ENCODE data around the gene ATRIP. TPM values are rescaled to one million over a fixed set of nuclear protein-coding genes. Genes with fewer than 3 reads are reported as not detected.

The ATRIP gene
- polyA plus RNA-seq, 3 donors, result 1.8 to 4.7 (median 2.8) TPM

DNA sequence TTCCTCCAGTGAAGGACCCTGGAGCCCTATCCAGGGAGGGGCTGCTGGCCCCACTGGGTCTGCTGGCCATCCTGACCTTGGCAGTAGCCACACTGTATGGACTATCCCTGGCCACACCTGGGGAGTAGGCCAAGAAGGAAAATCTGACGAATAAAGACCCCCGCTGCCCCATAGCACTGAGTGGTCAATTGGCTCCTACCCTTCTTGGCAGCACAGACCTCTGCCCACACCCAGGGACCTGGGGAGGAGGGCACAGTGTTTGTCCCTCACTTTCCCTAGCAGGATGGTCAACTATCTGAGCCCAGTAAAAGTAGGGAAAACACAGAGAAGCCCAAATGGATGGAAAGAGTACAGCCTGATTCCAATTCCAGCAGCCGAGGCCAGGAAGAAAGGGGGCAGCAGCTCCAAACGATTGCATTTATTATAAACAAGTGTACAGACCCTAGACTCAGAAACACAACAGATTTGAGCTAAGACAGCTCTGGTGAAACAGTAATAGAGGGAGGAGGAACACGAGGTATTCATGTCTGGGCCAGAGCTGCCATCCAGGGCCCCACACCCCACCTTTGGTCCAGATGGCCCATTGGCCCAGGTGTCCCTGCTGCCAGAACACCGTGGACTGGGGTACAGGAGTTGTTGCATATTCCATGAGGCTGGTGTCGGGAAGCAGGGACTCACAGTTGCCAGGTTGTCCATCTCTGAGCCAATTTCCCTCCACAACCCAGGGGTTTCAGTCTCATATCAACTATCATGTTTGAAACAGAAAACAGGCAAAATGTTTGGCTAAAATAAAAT, 21.1 kb downstream of the ATRIP start:
- DNase-seq, result no peak
- Mint-ChIP-seq H3K27me3 (ENCODE audit: low read depth in 3 of 3) (peaks cover 0 to 2% (median 0%) of the 10 kb centered on the region in 3 donors), H3K27ac (peak overlapping the region; percentile 100), H3K4me3 (peak overlapping the region; percentile 86 to 94), H3K9me3 (no peaks in the 10 kb centered on the region), H3K36me3 (peaks cover 27 to 50% of the 10 kb centered on the region in 2 donors), H3K4me1 (peaks cover 53% of the 10 kb centered on the region)
- Histone ChIP-seq H3K79me2 (ENCODE audit: insufficient read depth, low read length) (peaks cover 68% of the 10 kb centered on the region), H3K4me3 (replicated peaks in 1 of 3; ENCODE audit: low read depth in 2 of 3, low read length in 3 of 3) (peak overlapping the region; percentile 55 to 91 (median 74)), H3K27me3 (ENCODE audit: control insufficient read depth in 2 of 2, insufficient read depth in 2 of 2, low read length in 2 of 2) (no peaks in the 10 kb centered on the region), H3K9ac (ENCODE audit: insufficient read depth, low read length, poor library complexity, severe bottlenecking) (peak overlapping the region; percentile 99), H3K4me1 (ENCODE audit: control insufficient read depth in 1 of 2, insufficient read depth in 2 of 2, low read length in 2 of 2) (peaks cover 66 to 70% of the 10 kb centered on the region in 2 donors), H2AFZ (ENCODE audit: insufficient read depth, low read depth, low read length, poor library complexity, severe bottlenecking) (no peak overlapping the region), H3K27ac (ENCODE audit: low read depth in 1 of 2, low read length in 2 of 2) (peak overlapping the region; percentile 97 to 100), H3K4me2 (replicated peaks; ENCODE audit: extremely low read depth, low read length, poor library complexity, severe bottlenecking) (peak overlapping the region; percentile 97), H3K9me3 (replicated peaks in 1 of 2; ENCODE audit: control insufficient read depth in 1 of 2, insufficient read depth in 1 of 2, low read length in 2 of 2) (no peaks in the 10 kb centered on the region), H4K20me1 (ENCODE audit: insufficient read depth, low read length) (peaks cover 11% of the 10 kb centered on the region), H3K36me3 (replicated peaks in 1 of 2; ENCODE audit: control insufficient read depth in 1 of 2, insufficient read depth in 2 of 2, low read length in 2 of 2) (peaks cover 36 to 44% of the 10 kb centered on the region in 2 donors)
- intact Hi-C loops (cut with micrococcal nuclease), result loop anchor here (5.0 to 10.0 kb wide), 3 partner anchors 80 to 217 kb away; partner anchors contain the start of genes SLC26A6 (in 2 of the 2) and NCKIPSD (in 1 of the 2)
- TF ChIP-seq, protein P1, sequence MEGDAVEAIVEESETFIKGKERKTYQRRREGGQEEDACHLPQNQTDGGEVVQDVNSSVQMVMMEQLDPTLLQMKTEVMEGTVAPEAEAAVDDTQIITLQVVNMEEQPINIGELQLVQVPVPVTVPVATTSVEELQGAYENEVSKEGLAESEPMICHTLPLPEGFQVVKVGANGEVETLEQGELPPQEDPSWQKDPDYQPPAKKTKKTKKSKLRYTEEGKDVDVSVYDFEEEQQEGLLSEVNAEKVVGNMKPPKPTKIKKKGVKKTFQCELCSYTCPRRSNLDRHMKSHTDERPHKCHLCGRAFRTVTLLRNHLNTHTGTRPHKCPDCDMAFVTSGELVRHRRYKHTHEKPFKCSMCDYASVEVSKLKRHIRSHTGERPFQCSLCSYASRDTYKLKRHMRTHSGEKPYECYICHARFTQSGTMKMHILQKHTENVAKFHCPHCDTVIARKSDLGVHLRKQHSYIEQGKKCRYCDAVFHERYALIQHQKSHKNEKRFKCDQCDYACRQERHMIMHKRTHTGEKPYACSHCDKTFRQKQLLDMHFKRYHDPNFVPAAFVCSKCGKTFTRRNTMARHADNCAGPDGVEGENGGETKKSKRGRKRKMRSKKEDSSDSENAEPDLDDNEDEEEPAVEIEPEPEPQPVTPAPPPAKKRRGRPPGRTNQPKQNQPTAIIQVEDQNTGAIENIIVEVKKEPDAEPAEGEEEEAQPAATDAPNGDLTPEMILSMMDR (IDR thresholded peaks at IDR 0.05), result no peak
- WGBS (ENCODE audit: insufficient coverage), result 75% methylated on average over 1 of the region's 7 CpGs

DNA sequence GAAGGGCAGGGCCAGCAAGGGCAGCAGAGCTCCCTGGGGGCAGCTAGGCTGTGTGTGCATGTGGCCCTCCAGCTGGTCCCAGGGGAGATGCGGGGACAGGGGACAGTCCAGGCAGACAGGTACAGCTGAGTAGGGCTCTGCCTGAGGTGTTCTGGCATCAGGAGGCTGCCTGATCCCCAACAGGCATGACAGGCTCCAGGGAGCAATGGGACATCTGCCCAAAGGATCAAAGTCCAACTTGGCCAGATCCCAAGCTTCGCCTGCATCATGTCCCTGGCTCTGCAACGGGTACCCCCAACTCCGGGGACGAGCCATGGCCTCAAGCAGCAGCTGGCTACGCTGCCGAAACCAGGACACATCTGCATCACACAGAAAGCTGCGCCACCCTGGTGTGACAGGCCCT, 21.8 kb downstream of the ATRIP start:
- WGBS (ENCODE audit: insufficient coverage), result 87% methylated on average over 5 of the region's 8 CpGs
- Mint-ChIP-seq H3K9me3 (no peaks in the 10 kb centered on the region), H3K27me3 (ENCODE audit: low read depth in 3 of 3) (peaks cover 0 to 2% (median 0%) of the 10 kb centered on the region in 3 donors), H3K4me1 (peaks cover 59% of the 10 kb centered on the region), H3K27ac (peak overlapping the region; percentile 87 to 100 (median 100)), H3K4me3 (peak overlapping the region in 1 of 2 donors; percentile 67), H3K36me3 (peaks cover 27 to 50% of the 10 kb centered on the region in 2 donors)
- Histone ChIP-seq H3K9ac (ENCODE audit: insufficient read depth, low read length, poor library complexity, severe bottlenecking) (peak overlapping the region; percentile 19), H3K4me2 (replicated peaks; ENCODE audit: extremely low read depth, low read length, poor library complexity, severe bottlenecking) (peak overlapping the region; percentile 97), H3K9me3 (replicated peaks in 1 of 2; ENCODE audit: control insufficient read depth in 1 of 2, insufficient read depth in 1 of 2, low read length in 2 of 2) (no peaks in the 10 kb centered on the region), H3K27me3 (ENCODE audit: control insufficient read depth in 2 of 2, insufficient read depth in 2 of 2, low read length in 2 of 2) (no peaks in the 10 kb centered on the region), H3K4me1 (ENCODE audit: control insufficient read depth in 1 of 2, insufficient read depth in 2 of 2, low read length in 2 of 2) (peaks cover 69 to 77% of the 10 kb centered on the region in 2 donors), H3K79me2 (ENCODE audit: insufficient read depth, low read length) (peaks cover 71% of the 10 kb centered on the region), H3K36me3 (replicated peaks in 1 of 2; ENCODE audit: control insufficient read depth in 1 of 2, insufficient read depth in 2 of 2, low read length in 2 of 2) (peaks cover 36 to 44% of the 10 kb centered on the region in 2 donors), H3K4me3 (replicated peaks in 1 of 3; ENCODE audit: low read depth in 2 of 3, low read length in 3 of 3) (peak overlapping the region in 1 of 3 experiments; percentile 91), H3K27ac (ENCODE audit: low read depth in 1 of 2, low read length in 2 of 2) (peak overlapping the region; percentile 97 to 100), H2AFZ (ENCODE audit: insufficient read depth, low read depth, low read length, poor library complexity, severe bottlenecking) (no peak overlapping the region), H4K20me1 (ENCODE audit: insufficient read depth, low read length) (peaks cover 11% of the 10 kb centered on the region)
- no peak for DNase-seq
- TF ChIP-seq, protein P1 (IDR thresholded peaks at IDR 0.05), result no peak
- intact Hi-C loops (cut with micrococcal nuclease), result loop anchor here (5.0 to 10.0 kb wide), 3 partner anchors 79 to 216 kb away; partner anchors contain the start of genes SLC26A6 (in 2 of the 2) and NCKIPSD (in 1 of the 2)
